PC-3 (cell line): ENCODE data around the gene FBXO15.

Experiments used
- EZH2 ChIP-seq: fragments of 300-600 bp; sonication (generic); IDR thresholded peaks from one replicate; pipeline ENCODE4 v1.6.1; 2017; ENCODE audit warnings: antibody characterized with exemption, mild to moderate bottlenecking, low read length; ENCODE audit not compliant: unreplicated experiment
- TF ChIP-seq, protein P1 (sequence below): fragments of 300-600 bp; sonication (generic); conservative IDR thresholded peaks from 2 replicates; pipeline ENCODE4 v1.5.1; 2017; ENCODE audit warnings: antibody characterized with exemption, low read depth, mild to moderate bottlenecking, low read length

DNA sequence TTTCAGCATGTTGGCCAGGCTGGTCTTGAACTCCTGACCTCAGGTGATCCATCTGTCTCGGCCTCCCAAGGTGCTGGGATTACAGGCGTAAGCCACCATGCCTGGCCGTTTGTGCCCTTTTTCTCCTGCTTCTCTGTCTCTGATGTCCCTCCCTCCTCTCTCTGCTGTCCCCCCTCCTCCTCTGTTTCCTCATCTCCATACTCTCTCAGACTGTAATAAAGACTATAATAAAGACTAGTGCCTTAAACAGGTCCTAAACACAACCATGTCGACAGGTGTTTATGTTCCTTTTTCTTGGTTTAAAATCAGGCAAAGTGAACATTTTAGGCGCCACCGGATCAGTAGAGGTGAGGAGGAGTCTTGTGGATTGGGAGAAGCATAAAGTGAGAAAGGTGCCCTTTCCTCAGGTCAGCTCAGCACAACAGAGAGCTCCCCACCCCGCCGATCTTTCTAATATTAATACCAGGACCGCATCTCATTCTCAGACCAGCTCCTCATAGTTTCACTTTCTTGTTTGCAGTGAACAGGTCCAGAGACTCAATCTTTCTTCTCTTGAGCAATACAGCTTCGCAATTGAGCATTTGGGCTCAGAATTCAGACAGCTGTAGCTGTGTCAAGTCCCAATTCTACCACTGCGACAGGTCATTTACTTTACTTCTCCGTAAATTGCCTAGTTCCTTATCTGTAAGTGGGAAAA lies 24.4 kb upstream of the FBXO15 start:
- TF ChIP-seq, protein P1, sequence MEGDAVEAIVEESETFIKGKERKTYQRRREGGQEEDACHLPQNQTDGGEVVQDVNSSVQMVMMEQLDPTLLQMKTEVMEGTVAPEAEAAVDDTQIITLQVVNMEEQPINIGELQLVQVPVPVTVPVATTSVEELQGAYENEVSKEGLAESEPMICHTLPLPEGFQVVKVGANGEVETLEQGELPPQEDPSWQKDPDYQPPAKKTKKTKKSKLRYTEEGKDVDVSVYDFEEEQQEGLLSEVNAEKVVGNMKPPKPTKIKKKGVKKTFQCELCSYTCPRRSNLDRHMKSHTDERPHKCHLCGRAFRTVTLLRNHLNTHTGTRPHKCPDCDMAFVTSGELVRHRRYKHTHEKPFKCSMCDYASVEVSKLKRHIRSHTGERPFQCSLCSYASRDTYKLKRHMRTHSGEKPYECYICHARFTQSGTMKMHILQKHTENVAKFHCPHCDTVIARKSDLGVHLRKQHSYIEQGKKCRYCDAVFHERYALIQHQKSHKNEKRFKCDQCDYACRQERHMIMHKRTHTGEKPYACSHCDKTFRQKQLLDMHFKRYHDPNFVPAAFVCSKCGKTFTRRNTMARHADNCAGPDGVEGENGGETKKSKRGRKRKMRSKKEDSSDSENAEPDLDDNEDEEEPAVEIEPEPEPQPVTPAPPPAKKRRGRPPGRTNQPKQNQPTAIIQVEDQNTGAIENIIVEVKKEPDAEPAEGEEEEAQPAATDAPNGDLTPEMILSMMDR: no peak
- no peak for TF ChIP-seq EZH2
